ENCODE results near the gene PBX4.

Gene PBX4

DNA sequence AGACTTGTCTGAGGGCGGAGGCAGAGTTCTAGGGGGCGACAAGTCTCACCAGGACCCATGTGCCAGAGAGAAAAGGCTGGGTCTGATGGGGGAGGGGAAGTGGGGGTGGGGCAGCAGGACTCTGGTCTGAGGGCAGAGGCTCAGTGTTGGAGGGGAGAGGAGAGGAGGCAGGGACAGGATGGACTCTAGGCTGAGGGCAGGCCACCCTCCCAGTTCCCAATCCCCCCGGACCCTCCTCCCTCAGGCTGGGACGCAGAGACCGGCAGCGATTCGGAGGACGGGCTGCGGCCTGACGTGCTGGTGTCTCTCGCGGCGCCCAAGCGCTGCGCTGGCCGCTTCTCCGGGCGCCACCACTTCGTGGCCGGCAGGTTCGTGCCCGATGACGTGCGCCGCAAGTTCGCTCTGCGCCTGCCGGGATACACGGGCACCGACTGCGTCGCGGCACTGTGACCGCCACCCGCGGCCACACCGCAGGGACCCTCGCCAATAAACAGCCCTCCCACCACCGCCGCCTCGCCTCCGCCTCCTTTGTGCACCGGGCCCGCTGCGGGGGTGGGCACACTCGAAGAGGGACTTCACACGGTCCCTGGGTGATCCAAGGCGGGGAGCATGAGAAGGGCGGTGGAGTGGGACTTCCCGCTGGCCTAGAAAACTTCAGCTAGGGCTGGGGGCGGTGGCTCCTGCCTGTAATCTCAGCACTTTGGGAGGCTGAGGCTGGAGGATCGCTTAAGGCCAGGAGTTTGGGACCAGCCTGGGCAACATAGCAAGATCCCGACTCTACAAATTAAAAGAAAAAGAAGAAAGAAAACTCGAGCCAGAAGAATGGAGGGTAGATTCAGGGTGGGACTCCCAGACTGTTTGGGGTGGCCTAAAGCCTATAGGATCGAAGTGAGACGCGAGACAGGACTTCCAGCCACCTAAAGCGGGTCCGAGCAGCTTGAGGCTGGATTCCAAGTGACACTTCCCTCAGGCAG, 81.1 kb downstream of the PBX4 start:
- DNase-seq = peak in 1 of 2 experiments; percentile 37

DNA sequence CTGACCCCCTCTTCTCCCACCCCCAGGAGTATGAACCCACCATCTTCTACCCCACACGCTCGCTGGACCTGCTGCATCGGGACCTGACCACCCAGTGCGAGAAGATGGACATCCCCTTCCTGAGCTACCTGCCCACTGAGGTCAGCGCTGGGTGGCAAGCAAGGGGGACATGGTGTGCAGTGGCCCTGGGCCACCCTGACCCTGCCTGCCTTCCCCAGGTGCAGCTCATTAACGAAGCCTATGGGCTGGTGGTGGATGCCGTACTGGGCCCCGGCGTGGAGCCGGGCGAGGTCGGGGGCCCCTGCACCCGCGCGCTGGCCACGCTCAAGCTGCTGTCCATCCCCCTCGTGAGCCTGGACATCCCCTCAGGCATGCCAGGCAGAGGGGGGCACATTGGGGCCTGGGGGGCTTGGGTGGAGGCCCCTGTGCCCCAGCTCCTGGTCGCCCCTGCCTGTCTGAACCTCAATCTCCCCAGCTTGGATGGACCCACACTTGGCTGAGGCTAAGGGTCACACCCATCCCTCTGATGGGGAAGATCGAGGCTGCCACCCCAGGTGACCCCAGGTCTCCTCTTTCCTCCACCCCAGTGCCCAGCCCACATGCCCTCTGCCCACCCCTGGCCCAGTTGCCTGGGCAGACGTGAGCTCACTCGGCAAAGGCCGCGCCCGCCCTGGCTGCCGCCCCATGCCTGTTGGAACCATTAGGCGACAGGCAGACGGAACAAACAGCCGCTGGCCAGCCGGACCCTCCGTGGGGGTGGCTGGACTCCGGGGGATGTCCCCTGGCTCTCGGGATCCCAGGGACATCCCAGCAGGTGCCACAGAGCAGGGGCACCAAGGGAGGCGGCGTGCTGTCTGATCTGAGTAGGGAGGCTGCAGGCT, 82.9 kb downstream of the PBX4 start:
- DNase-seq = no peak

DNA sequence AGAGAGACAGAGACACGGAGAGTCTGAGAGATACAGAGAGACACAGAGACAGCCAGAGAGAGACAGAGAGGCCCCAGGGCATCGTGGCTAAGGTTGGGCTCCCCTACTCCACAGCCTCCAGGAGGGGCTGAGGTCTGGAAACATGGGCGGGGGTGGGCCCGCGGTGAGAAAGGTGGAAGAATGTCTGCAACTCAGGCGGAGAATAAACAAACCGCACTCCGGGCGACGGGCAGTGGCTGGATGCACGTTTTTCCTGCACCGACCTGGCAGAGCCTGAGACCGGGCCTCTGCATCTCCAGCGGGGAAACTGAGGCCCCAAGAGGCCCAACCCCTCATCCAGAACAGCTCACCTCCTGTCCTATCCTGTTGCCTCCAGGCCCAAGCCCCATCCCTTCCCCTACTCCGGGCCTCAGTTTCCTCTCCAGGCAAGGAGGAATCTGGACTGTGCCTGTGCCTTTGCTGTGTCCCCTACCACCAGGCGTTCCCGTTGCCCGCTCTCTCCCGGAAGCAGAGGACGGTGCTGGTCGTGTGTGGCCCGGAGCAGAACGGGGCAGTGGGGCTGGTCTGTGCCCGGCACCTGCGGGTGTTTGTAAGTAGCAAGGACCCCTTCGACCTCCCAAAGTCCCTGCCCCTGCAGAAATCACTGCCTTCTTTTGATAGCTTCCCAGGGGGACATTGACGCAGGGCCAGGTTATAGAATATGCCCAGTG, 83.8 kb downstream of the PBX4 start:
- no peak for DNase-seq

DNA sequence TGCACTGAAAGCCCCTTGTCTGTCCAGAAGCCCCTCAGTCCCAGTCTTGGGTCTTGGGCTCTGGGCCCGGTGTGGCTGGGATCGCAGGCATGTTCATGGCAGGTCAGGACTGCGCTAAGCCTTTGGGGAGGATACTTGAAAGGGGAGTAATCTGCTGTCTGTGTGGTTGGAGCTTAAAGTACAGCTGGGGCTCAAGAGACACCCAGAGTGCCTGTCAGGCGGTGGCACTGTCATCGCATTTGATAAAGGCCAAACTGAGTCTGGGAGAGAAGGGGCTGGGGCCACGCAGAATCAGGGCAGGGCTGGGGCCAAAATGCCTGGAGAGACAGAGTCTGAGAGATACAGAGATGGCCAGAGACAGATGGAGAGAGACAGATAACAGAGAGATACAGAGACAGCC, 84.6 kb downstream of the PBX4 start:
- no peak for DNase-seq

DNA sequence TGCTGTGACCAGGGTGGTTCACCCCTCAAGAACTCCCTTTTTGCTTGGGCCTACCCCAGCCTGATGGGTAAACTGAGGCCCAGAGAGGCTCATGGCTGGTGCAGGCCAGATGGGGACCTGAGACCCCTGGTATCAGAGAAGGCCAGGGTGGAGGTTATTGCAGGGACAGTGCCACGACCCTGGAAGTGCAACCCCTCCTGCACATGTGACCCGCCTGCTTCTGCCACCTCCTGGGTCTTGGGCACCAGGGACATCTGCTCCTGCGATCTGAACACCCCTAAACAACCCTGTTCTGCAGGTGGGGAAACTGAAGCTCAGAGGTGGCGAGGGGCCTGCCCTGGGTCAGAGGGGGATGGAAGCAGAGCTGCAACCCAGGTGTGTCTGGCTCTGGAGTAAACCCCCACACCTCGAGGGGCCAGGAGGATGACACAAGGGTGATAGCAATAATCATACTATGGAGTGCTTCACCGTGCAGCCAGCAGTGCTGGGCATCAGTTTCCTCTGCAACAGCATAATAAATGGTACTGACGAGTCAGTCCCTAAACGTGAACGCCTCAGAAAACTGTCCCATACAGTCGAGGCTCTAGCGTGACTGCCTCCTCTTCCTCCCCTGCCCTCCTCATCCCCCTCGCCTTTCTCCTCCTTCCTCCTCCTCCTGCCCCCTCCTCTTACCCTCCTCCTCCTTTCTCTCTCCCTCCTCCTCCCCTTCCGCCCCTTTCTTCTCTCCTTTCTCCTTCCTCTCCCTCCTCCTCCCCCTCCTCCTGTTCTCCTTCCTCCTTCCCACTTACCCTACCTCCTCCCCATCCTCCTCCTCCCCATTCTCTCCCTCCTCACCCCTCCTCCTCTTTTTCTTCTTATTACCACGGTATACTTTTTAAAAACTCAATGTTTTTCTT, 85.4 kb downstream of the PBX4 start:
- DNase-seq = no peak

DNA sequence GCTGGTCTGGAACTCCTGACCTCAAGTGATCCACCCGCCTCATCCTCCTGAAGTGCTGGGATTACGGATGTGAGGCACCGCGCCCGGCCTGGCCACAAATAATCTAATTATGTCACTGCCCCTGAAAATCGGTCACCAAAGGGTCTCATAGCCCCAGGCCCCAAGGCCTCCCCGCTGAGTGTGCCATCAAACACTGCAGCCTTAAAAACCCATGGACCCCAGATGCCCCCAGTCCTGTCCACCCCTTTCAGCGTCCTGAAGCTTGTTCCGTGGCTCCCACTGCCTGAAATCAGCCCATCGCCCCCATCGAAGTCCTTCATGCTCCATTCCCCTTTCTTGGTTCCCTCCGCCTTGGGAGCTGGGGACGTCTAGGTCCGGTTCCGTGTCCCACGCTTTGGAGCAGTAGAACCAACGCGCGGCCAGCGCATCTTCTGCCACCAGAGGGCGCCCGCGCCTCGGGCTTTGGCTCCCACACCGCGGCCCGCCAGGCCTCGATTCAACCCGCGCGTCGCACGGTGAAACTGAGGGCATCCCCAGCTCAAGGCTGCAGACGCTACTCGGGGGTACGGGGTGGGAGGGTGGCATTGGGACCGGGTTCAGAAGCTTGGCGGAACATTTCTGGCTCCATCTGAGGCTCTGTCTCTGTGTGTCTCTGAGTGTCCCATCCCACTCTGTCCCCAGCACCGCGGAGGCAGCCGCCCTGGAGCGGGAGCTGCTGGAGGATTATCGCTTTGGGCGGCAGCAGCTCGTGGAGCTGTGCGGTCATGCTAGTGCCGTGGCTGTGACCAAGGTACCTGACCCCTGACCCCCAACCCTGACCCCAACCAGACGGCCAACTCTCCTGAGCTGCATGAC, 86.3 kb downstream of the PBX4 start:
- DNase-seq = peak in 1 of 2 experiments; percentile 68

DNA sequence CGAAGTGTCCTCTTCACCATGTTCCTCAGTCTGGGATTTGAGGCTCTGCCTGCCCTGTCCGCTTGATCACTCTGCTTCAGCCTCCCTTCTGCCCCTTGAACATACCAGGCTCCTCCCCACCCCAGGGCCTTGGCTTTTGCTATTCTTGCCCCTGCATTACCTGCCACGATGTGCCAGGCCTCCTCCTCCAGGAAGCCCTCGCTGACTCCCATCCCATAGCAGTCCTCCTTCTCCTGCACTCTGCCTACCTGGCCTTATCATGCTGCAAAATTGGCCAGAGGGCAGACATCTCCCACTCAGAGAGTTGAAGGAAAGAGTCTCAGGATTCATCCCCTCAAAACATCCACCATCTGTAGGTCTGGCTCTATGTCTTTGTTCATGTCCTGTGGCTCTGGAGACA, 87.6 kb downstream of the PBX4 start:
- no peak for DNase-seq

DNA sequence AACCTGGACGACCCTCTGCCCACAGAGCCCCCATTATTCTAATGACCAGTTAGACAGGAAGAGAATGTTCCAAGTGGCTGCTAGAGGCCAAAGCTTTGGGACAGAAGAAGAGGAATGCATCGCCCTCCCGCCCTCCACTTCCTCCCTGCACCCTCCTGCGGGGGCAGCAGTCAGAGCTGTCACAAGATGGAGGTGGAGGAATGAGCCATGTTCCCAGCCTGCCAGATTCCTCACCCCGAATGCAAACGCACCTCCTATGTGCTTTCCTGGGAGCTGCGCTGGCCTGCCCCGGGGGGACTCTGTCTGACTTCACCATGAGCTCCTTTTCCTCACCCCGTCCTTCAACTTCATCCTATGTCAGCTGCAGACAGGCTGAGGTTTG, 88.1 kb downstream of the PBX4 start:
- no peak for DNase-seq

DNA sequence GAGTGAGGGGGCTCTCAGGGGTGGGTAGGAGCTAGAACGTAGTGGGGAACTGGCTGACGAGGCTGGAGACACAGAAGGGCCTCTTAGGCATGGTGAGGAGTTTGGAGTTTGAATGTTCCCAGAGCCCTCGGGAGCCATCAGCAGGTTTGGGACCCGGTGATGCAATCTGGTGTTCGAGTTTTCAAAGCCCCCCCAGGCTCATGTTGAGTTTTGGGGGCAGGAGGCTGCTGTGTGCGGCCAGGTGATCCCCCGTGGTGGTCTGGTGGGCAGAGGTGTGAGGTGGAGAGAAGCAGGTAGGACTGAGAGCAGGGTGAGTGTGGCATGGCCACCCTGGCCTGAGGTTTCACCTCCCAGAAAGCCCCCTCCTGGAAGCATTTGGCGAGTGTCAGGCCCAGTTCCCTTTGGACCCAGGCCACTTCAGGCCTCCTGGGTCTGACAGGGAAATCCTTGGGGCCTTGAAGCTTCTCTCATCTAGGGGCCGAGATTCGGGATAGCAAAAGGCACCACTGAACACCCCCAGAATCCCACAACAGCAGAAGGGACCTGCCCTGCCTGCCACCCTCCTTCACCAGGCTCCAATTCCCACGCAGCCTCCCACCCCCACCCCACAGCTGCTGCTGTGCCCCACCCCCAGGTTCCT, 88.6 kb downstream of the PBX4 start:
- DNase-seq = no peak

DNA sequence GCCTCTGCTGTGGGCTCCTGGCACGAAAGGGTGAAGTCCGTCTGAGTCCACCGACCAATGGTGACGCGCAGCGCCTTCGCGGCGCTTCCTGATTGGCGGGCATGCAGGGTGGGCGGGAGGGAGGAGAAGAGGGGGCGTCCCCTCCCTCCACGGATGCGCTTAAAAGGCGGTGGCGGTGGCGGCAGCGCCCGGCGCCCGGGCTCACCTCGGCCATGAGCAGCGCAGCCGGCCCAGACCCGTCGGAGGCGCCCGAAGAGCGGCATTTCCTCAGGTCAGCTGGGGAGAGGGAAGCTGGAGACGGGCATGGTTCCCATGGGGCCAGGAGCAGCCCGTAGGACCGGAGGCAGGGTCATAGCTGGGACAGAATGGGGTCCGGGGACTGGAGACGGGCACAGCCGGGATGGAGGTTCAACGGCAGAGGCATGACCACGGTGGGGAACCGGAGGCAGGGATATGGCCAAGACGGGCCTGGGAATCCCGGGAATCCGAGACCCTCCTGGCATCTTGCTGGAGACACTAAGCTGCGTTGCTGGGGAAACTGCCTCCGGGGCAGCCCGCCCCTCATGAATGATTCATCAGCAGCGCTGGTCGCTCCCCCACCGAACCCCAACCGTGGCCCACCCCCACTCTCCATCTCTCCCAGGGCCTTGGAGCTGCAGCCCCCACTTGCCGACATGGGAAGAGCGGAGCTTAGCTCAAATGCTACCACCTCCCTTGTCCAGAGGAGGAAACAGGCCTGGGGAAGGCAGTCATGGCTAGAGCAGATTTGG, 89.6 kb downstream of the PBX4 start, which contains the start of gene YJEFN3:
TSS of gene YJEFN3 (plus strand) at position 191 of the 770 bp plus-strand sequence. CDS start at position 213, 22 bp downstream.
- no peak for DNase-seq

DNA sequence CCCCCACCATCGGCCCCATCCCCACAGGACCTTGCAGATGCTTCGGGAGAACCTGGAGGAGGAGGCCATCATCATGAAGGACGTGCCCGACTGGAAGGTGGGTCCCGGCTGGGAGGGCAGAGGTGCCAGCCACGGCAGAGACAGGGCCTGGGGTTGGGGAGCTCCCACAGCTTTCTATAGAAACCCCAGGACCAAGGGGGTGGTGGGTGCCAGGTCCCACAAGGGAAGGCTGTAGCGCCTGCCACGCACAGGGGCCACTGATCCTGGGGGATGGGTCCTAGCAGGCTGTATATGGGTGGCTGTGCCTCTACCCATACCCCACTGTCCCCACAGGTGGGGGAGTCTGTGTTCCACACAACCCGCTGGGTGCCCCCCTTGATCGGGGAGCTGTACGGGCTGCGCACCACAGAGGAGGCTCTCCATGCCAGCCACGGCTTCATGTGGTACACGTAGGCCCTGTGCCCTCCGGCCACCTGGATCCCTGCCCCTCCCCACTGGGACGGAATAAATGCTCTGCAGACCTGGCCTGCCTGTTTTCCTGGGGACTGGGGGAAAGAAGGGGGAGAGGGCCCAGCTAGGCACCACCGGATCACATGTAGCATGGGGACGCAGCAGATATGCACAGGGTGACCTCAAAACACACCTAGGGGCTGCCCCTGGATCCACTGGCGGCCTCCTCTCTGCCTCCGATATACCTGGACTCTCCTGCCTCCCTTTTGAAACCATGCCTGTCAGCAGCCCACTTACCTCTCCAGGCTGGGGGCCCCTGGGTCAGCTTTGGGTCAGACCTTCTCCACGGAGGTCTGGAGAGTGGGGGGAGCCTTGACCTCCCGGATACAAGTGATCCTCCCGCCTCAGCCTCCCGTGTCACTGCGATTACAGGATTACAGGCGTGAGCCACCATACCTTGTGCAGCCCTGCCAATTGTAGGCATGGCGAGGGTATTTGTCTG, 90.5 kb downstream of the PBX4 start:
- no peak for DNase-seq

DNA sequence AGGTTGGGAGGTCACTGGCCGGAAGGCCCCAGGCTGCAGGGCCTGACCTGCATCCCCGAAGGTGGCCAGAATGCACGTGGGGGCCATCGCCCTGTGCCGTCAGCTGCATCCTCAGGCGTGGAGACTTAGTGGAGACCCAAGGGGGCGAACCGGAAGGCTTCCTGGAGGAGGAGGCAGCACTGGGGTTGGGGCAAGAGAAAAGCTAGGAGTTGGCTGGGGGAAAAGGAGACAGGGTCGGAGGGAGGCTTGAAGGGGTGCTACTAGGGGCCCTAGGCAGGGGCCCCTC, 91.2 kb downstream of the PBX4 start:
- no peak for DNase-seq

DNA sequence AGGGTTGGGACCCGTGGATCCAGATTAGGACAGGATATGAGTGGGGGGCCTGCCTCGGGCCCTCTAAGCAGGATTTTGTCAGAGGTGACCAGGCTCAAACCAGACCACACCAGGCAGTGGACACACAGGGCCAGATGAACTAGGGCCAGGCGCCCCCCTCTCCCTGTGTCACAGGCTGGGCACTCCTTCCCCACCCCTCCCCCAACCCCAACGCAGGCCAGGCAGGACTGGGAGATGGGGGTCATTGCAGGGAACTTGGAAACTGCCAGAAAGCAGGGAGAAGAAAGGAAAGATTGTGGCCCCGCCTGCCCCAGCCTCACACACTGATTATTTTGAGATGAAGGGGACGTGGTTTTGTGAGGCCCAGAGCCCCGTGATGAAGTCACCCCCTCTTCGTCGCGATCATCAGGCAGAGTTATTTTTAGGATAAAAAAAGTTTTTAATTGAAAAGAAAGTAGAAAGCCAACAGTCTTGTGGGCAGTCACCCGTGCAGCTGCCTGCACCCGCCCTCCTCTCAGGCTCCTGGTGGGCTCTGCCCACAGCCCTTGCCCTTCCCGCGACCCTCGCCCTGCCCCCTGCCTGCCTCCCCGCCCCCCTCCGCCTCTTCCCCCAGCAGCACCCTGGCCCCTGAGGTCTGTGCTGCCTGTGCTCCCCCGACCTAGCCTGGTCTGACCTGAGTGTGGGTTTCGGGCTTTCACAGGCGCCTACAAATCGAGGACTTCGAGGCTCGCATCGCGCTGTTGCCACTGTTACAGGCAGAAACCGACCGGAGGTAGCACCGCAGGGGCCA, 91.7 kb downstream of the PBX4 start:
- DNase-seq = no peak

DNA sequence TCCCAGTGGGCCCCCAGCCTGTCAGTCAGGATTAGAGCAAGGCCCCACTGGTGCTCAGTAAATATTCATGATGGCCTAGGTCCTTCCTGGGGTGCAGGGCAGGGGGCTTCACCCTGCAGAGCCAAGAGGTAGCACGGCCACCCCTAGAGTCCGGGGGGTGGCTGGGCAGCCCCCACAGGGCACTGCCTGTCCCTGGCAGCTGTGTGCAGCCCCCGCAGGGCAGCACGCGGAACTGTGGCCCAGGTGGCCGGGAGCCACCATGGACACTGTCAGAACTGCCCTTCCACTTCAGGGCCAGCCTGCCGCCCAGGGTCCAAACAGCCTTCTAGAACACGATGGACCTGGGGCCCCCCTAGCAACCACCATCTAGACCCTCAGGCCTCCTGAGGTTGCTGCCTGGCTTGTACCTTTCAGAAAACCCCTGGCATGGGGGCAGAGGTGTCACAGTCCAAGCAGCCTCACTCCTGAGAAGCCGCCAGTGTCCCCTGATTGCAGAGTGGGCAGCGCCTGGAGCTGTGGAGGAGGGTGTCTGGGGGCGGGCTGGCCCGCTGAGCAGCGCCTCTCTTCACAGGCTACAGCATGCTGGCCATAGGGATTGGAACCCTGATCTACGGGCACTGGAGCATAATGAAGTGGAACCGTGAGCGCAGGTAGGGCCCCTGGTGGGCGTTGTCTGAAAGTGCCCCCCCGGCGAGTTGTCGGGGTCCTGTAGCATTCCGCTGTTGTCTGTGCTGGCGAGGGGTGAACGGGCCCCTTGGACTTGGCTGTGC, 92.7 kb downstream of the PBX4 start:
- DNase-seq = no peak

DNA sequence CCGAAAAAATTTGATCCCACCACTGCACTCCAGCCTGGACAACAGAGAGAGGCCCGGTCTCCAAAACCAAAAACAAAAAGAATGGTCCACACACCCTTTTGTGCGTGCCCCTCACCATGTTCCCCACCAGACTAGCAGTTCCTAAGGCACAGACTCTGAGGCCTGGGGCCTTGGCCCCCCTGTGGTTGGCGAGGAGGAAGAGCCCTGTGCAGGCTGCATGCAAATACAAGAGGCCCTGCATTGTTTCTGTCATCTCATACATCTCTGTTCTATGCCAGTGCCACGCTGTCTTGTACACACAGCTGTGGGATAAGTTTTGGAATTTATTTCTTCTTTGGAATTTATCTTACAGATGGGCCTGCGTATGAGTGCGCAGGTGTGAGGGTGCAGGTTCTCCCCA, 94.4 kb downstream of the PBX4 start:
- peak; percentile 39 to 62 for DNase-seq

DNA sequence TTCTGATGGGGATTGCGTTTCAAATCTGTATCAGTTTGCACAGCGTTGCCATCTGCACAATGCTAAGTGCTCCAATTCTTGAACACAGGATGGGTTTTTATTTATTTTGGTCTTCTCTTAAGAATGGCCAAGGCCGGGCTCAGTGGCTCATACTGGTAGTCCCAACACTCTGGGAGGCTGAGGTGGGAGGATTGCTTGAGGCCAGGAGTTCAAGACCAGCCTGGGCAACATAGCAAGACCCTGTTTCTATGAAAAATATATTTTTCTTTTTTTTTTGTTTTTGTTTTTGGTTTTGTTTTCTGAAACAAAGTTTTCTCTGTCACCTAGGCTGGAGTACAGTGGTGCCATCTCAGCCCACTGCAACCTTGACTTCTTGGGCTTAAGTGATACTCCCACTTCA, 95.3 kb downstream of the PBX4 start:
- DNase-seq = no peak

DNA sequence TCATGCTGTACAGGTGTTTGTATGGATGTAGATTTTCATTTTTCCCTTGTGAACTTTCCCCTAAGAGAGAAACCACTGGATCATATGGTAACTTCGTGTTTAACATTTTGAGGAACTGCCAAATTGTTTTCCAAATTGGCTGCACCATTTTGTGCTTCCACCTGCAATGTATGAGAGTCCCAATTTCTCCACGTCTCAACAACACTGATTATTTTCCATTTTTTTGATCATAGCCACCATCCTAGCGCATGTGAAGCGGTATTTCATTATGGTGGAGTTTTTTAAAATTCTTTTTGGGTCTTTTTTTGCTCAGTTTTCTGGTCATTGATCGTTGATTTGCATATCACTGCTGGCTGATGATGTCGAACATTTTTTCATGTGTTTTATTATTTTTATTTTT, 97.5 kb downstream of the PBX4 start:
- no peak for DNase-seq

Data from NCI-H526 (cell line).